Stimulated activated CD8-positive, alpha-beta memory T cell treated with anti-CD3 and anti-CD28 coated beads, Interleukin-15, amount 100 ng/mL, for 1 hour (primary cell): ENCODE results near the gene MTCH1.
"Not testable (repeated sequence)": the region's sequence is repeated elsewhere in the genome, so short reads cannot be mapped to it uniquely, and the experiment has no call there.

Source experiments
- DNase-seq: peaks from one replicate; pipeline ENCODE4 v3.0.0-alpha.2; 2020; ENCODE audit warnings: low read depth

The MTCH1 gene

DNA sequence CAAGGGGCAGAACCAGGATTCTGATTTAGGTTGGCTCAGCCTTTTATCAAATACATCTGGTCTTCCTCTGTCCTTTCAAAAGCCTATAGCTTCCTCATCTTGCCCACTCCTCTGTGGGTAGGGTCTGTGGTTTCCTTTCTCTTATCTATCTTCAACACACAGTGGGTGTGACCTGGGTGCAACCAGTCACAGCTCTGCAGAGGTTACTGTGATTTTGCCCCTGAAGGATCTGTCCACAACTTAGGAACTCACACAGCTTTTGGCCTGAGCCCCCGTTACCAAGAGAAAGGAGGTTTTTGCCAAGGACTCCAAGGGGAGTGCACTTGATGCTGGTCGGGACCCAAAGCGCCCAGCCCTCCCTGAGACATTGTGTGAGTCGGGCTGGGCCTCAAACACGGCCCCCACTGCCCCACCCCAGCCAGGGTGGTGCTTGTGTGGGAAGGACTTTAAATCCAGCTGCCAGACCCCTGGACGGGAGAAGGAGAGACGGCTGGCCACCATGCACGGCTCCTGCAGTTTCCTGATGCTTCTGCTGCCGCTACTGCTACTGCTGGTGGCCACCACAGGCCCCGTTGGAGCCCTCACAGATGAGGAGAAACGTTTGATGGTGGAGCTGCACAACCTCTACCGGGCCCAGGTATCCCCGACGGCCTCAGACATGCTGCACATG is 31.6 kb downstream of the MTCH1 start, which contains the start of gene PI16:
Gene PI16 (plus strand): TSS at position 477 of the 670 bp plus-strand sequence. CDS start 23 bp downstream, at position 500.
- no peak for DNase-seq

DNA sequence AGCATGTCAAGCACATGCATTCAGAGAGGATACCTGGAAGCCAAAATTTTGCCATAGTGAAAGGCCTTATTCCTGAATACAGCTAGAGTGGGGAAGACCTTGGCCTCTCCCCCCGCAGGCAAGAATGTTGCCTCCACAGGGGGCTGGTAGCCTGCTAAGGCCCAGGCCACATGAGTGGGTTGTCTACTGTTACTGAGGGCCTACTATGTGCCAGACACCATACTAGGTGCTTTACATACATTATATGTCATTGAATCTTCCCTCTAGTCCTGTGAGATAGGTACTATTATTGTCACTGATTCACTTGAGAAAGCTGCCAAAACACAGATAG is 32.1 kb downstream of the MTCH1 start:
- no peak for DNase-seq

DNA sequence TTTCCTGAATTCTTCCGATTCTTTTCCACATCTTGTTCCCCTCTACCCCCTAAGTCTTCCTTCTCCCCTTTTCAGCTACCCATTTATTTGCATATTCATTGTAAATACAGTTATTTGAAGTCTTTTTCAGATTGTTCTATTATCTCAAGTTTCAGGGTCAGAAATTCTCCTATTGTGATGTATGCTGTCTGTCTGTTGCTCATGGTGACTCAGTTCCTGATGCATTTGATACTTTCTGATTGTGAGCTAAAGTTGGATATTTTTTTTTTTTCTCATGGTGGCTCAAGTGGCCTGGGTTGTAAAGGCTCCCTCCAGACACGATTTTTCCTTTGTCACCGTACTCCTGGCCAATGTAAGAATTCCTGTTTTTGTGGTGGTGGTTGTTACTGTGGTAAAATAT is 36.4 kb downstream of the MTCH1 start:
- no peak for DNase-seq

DNA sequence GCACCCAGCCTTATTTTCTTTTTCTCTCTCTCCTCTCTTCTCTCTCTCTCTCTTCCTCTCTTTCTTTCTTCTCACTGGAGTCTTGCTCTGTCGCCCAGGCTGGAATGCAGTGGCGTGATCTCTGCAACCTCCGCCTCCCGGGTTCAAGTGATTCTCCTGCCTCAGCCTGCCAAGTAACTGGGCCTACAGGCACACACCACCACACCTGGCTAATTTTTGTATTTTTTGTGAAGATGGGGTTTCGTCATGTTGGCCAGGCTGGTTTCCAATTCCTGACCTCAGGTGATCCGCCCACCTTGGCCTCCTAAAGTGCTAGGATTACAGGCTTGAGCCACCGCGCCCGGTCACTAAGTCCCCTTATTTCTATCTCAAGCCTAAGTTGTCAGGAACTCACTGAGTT is 36.9 kb downstream of the MTCH1 start:
- not testable (repeated sequence) for DNase-seq

DNA sequence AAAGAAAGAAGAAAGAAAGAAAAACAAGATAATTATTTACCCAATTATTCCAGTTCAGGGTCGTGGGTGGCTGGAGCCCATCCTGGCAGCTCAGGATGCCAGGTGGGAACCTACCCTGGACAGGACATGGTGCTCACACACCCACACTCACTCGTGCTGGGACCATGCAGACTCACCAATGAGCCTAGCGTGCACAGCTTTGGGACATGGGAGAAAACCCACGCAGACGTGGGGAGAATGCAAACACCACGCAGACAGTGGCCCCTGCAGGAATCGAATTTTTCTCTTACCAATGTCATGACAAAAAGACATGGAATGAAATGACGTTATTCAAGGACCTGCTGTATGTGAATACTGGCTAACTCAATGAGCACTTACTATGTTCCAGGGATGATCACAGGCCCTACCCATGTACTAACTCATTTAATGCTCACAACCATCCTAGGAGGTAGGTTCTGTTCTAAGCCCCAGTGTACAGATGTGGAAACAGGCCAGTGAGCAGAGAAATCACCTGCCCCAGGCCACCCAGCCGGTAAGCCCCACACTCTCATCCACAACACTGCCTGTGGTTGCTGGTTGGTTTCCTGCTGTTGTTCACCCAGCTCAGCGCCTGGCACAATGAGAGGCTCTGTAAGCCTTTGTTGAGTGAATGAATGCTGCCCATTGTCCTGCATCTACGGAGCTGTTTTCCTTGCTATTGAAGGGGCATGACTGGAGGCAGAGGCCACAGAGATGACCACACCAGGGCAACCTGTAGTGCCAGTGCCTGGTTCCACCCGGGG is 38.2 kb downstream of the MTCH1 start:
- no peak for DNase-seq

DNA sequence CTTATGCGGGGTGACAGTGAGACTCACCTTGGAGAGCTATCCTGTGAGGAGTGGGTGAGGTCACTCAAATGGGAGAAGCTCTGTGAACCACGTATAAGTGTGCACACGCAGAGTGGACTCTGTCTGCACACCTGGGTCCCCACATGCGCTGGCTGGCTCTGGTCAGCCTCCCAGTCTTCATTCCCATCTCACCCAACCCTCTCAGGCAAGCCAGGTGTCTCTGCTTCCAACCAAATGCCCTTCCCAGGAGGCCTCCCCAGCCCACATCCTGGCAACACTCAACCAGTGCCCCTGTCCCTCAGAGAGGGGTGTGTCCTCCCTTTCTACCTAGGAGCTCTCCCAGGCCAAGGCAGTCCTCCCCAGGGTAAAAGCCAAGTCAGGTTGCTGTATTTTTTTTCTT is 39.5 kb downstream of the MTCH1 start:
- DNase-seq: no peak

DNA sequence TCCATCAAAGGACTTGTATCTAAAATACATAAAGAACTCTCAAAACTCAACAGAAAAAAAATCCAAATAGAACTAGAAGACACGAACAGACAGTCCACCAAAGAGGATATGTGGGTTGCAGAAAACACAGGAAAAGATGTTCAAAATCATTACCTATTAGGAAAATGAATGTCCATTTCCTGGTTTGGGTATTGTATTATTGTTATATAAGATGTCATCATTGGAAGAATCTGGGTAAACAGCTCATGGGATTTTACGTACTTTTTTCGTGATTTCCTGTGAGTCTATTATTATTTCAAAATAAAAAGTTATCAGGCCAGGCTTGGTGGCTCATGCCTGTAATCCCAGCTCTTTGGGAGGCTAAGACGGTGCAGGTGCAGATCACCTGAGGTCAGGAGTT is 40.7 kb downstream of the MTCH1 start:
- no peak for DNase-seq

DNA sequence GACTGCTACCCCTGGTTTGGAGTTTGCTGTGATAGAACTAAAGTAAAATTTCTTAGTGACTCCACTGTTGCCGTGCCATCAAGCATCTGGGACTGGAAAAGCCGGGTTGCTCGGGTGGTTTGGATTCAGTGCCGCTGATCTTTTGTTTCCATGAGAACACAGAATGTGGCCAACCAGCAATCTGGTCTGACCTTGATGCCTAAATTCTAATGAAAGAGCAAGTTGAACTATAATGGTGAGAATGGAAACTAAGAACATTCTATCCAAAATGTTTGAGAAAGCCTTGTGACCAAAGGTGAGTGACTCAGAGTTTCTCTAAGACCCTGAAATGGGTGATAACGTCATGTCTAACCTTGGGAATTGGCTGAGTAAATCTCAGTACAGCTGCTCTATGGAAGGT is 41.3 kb downstream of the MTCH1 start:
- DNase-seq: no peak

DNA sequence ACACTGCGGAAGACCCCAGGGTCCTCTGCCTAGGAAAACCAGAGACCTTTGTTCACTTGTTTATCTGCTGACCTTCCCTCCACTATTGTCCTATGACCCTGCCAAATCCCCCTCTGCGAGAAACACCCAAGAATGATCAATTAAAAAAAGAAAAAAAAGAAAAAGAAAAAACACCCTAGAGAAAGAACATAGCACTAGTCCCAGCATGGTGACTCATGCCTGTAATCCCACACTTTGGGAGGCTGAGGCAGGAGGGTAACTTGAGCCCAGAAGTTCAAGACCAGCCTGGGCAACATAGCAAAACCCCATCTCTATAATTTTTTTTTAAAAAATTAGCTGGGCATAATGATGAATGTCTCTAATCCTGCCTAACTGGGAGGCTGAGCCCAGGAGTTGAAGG is 43.7 kb downstream of the MTCH1 start:
- not testable (repeated sequence) for DNase-seq

DNA sequence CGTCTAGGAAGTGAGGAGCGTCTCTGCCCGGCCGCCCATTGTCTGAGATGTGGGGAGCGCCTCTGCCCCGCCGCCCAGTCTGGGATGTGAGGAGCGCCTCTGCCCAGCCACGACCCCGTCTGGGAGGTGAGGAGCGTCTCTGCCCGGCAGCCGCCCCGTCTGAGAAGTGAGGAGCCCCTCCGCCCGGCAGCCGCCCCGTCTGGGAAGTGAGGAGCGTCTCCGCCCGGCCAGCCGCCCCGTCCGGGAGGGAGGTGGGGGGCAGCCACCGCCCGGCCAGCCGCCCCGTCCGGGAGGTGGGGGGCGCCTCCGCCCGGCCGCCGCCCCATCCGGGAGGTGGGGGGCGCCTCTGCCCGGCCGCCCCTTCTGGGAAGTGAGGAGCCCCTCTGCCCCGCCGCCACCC is 44.4 kb downstream of the MTCH1 start:
- not testable (repeated sequence) for DNase-seq

DNA sequence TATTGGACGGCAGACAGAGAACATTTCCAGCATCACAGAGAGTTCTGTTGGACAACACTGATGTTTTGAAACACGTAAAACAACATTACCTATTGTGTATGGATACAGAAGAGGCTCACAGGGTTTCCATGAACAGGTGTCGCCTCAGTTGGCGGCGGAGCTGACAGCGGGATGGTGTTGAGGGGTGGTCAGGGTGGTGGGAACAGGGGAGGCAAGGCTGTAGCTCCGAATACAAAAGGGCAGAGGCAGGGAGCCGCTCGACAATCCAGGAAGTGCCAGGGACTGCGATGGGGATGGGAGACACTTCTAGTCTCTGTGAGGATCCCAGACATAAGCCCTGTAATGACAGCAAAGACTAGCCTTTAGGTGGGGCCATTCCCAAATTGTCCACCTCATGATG is 46.0 kb downstream of the MTCH1 start:
- no peak for DNase-seq

DNA sequence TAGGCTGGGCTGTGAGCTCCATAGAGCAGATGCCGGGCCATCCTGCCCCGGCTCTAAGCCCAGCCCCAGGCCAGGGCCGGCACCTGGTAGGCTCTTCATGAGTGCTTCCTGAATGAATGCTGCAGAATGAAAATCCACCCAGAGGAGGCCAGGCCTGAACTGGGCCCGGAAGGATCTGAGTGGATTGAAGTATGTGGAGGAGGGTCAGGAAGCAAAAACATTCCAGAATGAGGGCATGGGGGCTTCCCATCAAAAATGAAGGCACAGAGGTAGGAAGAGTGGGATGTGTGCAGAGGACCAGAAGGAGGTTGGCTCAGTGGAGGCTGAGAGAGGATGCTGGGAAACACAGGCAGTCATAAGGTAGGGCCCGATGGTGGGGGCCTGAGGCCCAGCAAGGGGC is 47.0 kb downstream of the MTCH1 start:
- not testable (repeated sequence) for DNase-seq

DNA sequence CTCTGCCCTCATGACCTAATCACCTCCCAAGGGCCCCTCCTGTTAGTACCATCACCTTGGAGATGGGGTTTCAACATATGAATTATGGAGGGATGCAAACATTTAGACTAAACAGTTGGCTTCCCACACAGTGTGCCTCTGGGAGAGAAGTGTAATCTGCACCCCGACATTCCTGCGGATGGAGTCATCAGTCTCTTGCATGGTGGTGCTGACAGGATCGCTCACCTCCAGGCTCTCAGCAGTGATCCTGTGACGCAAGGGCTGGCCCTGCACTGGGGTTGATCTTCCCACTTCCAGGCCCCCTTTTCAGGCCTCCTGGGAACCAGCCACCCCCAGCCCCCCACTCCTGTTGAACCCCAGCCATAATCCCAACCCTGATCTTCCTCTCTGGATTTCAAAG is 47.5 kb downstream of the MTCH1 start:
- no peak for DNase-seq

DNA sequence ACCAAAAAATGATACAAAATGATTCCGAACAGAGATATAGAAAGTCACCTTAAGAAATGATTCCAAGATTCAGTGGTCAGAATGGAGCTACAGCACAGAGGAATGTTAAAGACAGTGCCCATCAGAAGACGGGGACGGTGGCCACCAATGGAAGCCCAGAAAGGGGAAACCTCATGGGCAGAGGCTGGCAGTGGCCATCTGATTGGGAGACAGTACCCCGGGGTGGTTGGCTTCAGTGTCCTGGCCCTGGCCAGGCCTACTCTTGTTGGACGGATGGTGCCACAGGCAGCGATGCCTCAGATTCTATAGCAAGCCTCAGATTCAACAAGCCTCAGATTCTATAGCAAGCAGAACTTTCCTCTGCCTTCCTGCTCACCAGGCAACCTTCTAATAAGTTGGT is 48.1 kb downstream of the MTCH1 start:
- DNase-seq: no peak

DNA sequence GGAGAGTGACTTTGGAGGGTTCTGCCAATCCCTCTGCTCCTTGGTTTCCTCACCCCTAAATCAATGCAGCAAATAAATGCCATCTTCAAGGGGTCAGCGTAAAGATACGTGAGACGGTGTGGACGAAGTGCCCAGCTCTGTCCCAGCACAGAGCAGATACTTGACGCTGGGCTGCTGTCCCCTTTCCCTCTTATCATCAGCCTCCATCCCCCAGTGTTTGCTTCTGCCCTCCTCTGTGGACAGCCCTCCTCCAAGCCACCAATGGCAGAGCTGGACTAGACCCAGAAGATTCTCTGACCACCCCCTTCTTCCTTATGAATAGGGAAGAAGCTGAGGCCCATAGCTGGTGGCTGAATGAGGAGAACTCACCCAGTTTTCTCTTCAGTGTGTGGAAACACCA is 49.2 kb downstream of the MTCH1 start:
- no peak for DNase-seq

DNA sequence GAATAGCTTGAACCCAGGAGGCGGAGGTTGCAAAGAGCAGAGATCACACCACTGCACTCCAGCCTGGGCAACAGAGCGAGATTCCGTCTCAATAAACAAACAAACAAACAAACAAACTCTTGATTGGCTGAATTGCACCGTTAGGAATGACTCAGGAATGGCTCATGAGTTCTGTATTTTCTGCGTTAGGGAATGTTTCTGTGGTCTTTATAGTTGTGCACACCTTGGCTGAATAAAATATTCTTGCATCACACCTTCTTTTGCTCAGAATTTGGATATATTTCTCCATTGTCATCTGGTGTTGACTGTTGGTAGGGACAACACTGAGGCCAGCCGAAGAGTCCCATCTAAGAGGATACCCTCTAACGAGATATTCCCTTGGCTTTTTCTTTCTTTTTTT is 51.1 kb downstream of the MTCH1 start:
- no peak for DNase-seq

DNA sequence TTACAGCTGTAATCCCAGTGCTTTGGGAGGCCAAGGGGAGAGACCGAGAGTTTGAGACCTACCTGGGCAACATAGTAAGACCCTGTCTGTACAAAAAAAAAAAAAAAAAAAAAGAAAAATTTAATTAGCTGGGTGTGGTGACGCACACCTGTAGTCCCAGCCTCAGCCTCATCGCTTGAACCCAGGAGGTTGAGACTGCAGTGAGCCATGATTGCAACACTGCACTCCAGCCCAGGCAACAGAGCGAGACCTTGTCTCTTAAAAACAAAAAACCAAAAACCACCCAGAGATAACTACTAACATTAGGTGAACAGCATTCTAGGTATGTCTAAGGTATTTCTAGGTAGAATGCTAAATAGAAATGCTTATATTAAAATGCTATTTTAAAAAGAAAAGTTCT is 52.5 kb downstream of the MTCH1 start:
- no peak for DNase-seq

DNA sequence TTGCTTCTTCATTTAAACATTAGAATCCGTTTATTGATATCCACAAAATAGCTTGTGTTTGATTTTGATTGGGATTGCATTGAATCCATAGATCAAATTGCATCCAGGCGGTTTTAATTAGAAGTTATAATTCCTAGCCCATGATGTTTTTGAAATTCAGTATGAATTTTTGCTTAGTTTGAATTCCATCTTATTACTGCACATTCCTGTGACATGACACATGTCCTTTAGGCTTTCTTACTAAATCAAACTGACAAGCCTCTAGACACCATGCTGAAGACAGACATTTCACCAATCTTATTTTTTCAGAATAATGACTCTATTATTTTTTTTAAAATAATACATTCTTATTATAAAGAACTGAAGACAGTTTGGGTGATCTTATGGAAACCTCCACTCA is 52.9 kb downstream of the MTCH1 start:
- no peak for DNase-seq

DNA sequence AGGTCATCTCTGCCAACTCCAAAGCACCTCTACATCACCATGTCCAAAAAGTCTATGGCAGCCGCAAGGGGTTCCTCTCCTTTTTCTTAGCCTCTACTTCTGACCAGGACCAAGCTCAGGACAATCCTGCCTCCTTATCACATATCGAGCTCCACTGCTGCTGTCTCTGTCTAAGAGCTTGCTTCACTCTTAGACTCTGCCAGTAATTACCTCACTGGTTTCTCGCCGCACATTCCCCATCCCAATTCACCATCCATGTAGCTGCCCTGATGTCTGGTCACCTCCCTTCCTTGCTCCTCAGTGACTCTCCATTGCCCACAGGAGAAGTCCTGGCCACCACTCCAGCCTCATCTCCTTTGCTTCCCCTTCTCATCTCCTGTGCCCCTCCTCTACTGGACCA is 55.5 kb downstream of the MTCH1 start:
- DNase-seq: no peak

DNA sequence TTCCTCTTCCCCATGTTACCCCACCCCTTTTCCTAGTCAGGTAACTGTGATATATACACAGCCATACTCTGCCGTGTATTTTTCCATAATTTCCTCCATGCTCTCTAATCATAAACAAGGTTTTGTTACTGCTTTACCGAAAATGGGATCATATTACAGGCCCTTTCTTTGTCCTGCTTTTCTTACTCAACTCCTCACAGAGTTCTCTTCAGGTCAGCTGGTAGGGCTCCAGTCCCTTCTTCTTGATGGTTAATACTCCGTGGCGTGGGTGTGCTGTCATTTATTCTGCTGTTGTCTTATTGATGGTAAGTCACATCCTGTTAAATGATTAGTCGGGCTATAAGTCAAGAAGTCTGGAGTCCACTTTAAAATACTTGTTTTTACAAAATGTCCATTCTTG is 56.4 kb downstream of the MTCH1 start:
- DNase-seq: no peak

DNA sequence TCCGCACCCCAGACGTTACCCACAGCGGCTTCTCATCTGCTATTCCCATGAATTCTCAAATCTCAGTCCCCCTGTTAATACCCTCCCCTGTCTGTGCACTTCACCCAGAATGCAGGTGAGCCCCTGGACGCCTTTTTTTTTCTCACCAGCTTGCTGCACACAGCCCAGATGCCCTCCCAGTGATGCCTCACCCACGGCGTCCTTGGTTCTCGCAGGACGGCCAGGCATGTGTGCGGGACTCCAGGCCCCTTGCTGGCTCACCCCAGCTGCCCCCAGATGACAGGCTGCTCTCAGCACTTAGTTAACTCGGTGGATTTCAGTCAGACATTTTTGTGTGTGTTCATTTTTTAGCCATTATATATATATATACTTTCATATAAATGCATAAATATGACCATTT is 56.8 kb downstream of the MTCH1 start:
- no peak for DNase-seq

DNA sequence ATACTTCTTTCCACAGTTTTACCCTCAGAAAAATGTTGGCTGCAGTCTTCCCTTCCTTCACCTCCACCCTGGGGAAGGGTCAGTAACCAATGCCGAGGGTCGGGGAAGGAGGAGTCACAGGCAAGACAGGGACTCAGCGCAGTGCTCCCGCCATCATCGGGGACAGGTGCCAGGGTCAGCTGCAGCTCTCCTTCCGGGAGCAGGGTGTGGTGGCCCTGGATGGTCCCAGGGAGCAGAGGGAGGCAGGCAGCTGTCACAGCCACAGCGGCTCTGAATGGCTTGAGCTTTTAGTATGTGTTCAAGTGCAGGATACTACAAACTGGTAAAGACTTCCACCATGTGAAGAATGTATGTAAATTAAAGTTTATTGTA is 57.5 kb downstream of the MTCH1 start:
- DNase-seq: no peak

DNA sequence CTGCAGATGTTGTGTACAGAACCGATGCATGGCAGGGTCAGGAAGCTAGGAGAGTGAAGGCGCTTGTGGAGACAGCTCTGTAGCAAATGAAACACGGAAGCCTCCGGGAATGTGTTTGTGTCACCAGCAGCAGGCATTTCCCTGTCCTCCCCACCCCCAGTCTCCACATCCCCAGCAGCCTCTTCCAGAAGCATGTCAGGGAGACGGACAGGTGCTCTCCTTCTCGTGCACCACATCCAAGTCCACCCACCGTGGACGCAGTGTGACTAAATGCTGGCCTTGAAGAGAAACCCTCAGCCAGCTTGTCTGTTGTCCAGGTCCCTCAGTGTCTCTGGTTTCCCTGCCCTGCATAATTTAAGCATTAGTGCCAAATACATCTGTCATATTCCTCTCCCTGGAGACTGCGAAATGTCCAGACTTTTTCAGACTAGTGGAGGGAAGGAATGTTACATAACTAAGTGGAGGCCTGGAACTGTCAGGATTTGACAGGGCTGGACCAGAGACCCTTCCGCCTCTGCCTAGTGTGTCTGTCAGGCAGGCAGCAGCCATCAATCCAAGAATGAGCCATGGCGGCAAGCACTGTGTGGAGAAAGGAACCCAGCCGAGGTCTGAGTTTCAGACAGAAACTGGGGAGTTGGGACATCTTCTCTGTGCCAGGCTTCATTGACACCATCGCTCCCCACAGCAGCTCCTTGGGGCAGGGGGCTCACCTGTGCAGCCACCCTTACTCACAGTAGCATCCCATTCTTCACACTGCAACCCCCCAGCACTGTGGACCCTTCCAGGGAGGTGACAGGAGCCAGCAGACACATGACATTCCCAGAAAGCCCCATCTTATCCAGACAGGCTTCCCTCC is 58.1 kb downstream of the MTCH1 start:
- no peak for DNase-seq
